Activated naive CD4-positive, alpha-beta T cell treated with anti-CD3 and anti-CD28 coated beads for 36 hours (primary cell): ENCODE data around the gene LCA5L. TPM values are rescaled to one million over a fixed set of nuclear protein-coding genes. Genes with fewer than 3 reads are reported as not detected.

Experiments used
- CTCF ChIA-PET: fragments of 350-600 bp; sonication (Branson Sonifier 250); formaldehyde crosslinking; loops from one replicate; lab custom pipeline; 2021; ENCODE audit warnings: antibody characterized with exemption; lab: Charles Lee
- DNase-seq: peaks from one replicate; pipeline ENCODE4 v3.0.0-alpha.2; 2020
- H3K27ac Mint-ChIP-seq: one replicate; pipeline ENCODE4 v1.8.0; 2021; ENCODE audit warnings: mild to moderate bottlenecking, mixed read lengths
- H3K27me3 Mint-ChIP-seq: one replicate; pipeline ENCODE4 v1.8.0; 2021; ENCODE audit warnings: low read depth, mixed read lengths
- H3K36me3 Mint-ChIP-seq: one replicate; pipeline ENCODE4 v1.8.0; 2021; ENCODE audit warnings: low read depth, mixed read lengths
- H3K4me1 Mint-ChIP-seq: one replicate; pipeline ENCODE4 v1.8.0; 2021; ENCODE audit warnings: low read depth, mixed read lengths
- H3K4me3 Mint-ChIP-seq: one replicate; pipeline ENCODE4 v1.8.0; 2021; ENCODE audit warnings: mild to moderate bottlenecking, moderate library complexity, mixed read lengths
- H3K9me3 Mint-ChIP-seq: one replicate; pipeline ENCODE4 v1.8.0; 2021; ENCODE audit warnings: mixed read lengths
- intact Hi-C: fragments of 100-400 bp; cut with micrococcal nuclease; formaldehyde crosslinking; loops from one replicate; pipeline ENCODE4 v1.15.1; 2023
- total RNA-seq, 2 experiments: library from RNA; stranded (reverse); gene quantifications; one replicate each; pipeline ENCODE4 v1.2.3, GENCODE V29; 2021

Gene LCA5L
- total RNA-seq, 2 experiments from 2014 or later: 0.26 TPM; not detected in 1

DNA sequence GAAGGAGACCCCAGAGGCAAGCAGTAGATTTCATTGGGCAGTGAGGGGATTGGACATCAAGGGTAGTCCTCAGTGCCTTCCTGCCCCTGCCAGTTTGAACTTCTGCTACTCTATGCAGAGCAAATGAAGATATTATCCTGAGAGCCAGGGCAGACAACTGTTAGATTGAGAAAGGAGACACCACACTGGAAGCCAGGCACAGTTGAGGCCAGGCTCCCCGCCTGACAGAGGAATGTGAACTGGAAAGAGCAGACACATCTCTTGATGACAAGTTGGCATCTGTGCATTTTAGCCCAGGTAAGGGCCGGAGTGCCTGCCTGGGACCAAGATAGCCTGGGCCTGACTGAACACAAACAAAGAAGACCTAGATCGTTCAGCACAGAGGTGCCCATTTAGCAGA lies 22.2 kb upstream of the LCA5L start:
- intact Hi-C loops: no loop called here
- H3K27ac Mint-ChIP-seq: no peak overlapping the region
- H3K4me1 Mint-ChIP-seq: no peaks in the 10 kb centered on the region
- no peak overlapping the region for H3K4me3 Mint-ChIP-seq
- CTCF ChIA-PET: no interaction called here
- peaks cover 2% of the 10 kb centered on the region for H3K9me3 Mint-ChIP-seq
- no peak for DNase-seq
- H3K27me3 Mint-ChIP-seq: no peaks in the 10 kb centered on the region
- H3K36me3 Mint-ChIP-seq: peaks cover 3% of the 10 kb centered on the region

DNA sequence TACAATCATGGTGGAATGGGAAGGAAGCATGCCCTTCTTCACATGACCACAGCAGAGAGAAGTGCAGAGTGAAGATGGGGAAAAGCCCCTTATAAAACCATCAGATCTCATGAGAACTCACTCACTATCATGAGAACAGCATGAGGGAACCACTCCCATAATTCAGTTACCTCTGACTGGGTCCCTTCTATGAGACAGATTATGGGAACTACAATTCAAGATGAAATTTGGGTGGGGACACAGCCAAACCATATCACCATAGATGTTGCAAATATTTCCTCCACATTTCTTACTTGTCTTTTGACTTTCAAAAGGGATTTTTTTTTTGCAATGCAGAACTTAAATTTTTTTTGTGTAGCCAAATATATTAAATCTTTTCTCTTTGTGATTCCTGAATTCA lies 21.0 kb upstream of the LCA5L start:
- Mint-ChIP-seq H3K9me3 (peaks cover 2% of the 10 kb centered on the region), H3K27ac (no peak overlapping the region), H3K27me3 (no peaks in the 10 kb centered on the region), H3K4me1 (no peaks in the 10 kb centered on the region), H3K36me3 (peaks cover 3% of the 10 kb centered on the region), H3K4me3 (no peak overlapping the region)
- intact Hi-C loops: no loop called here
- CTCF ChIA-PET: no interaction called here
- DNase-seq: no peak

DNA sequence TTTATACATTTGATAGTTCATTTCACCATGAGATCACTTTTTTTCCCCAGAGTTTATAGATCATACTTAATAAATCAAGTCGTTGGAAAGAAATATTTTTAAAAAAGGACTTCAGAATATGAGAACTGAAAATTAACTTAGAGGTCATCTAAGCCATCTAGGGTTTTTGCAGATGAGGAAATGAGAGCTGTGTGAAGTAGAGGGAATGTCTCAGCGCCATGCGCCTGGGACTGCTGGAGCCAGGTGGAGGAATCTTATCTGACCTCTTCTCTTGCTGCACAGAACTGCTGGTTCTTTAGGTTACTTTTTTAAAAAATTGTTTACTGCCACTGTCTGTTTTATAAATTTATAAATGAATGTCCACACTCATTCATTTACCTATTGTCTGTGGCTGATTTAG lies 17.7 kb upstream of the LCA5L start:
- Mint-ChIP-seq H3K27me3 (no peaks in the 10 kb centered on the region), H3K36me3 (peaks cover 3% of the 10 kb centered on the region), H3K9me3 (peaks cover 2% of the 10 kb centered on the region), H3K4me1 (peaks cover 2% of the 10 kb centered on the region), H3K27ac (no peak overlapping the region), H3K4me3 (no peak overlapping the region)
- intact Hi-C loops: no loop called here
- CTCF ChIA-PET: interaction anchor here (0.6 to 1.2 kb wide), 2 partner anchors 22 to 64 kb away, joined by 3 read pairs; no protein-coding TSS in a partner anchor
- DNase-seq: no peak

DNA sequence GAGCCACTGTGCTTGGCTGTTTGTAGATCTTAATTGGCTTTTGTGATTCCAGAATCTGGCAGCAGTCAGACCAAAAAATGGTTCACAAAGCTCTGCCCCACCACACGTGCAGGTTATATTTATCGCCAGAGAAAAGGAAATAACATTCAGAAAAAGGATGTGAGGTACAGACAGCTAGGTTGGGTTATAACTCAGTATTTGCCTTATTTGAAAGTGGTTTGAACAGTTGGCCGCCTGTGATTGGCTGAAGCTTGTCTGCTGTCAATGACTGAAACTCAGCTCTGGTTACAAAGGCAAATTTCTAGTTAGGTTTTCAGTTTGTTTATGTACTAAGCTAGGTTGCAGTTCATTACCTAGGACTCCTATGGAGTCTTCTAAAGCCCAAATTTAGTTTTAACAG lies 15.8 kb upstream of the LCA5L start:
- Mint-ChIP-seq H3K4me3 (no peak overlapping the region), H3K27me3 (no peaks in the 10 kb centered on the region), H3K27ac (no peak overlapping the region), H3K4me1 (peaks cover 2% of the 10 kb centered on the region), H3K9me3 (peaks cover 2% of the 10 kb centered on the region), H3K36me3 (peaks cover 2% of the 10 kb centered on the region)
- intact Hi-C loops: no loop called here
- CTCF ChIA-PET: interaction anchor here (0.8 to 1.2 kb wide), 3 partner anchors 17 to 56 kb away, joined by 3 to 4 read pairs (median 4); no protein-coding TSS in a partner anchor
- DNase-seq: peak; percentile 10

DNA sequence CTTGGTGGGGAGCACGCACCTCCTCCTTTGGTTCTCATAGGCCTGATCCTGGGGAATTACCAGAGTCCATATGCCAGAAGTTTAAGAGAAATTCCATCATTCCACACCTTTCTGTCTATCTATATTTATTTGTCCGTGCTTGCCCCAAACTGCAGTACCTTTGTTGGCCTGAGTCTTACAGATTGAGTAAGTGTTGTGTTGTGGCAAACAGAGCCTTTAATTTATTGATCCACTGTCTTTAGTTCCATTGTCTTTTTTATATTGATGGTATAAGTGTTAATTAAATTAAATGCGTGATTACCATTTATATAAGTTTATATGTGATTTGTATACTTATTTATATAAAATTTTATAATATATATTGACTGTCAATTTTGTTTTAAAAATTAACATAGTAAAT lies 11.1 kb upstream of the LCA5L start:
- Mint-ChIP-seq H3K4me3 (no peak overlapping the region), H3K27me3 (no peaks in the 10 kb centered on the region), H3K4me1 (peaks cover 2% of the 10 kb centered on the region), H3K36me3 (no peaks in the 10 kb centered on the region), H3K27ac (no peak overlapping the region), H3K9me3 (no peaks in the 10 kb centered on the region)
- DNase-seq: no peak
- intact Hi-C loops: no loop called here
- CTCF ChIA-PET: no interaction called here

DNA sequence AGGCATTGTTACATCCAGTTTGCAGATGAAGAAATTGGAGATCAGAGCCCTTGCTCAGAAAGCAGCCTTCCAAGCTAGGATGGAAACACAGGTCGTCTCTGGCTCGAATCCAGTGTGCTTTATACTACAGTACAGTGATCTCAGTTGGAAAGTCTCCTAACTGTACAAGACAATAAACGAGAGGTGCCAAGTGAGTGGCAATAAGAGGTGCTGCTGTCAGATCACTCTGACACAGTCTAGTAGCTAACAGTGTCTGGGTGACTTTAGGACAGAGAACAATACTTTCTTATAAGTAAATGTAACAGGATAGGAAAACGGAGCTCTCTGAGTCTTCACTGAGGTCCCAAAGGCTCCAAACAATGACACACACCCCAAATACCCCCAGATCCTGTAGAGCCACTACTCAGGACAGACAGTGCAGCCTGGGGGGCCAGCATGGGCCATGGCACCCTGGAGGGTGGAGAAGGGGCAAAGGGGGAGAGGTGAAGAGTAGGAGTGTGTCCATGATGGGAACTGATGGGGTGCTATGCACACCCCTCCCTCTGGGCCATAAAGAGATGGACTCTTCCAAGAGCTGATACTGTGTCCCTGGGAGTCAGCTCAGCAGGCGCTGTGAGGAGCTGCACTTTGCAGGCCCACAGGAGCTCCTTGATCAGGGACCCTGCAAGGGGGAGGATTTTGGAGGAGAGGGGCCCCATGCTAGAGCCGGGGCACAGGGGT lies 9.5 kb upstream of the LCA5L start:
- no peak overlapping the region for H3K27ac Mint-ChIP-seq
- CTCF ChIA-PET: no interaction called here

DNA sequence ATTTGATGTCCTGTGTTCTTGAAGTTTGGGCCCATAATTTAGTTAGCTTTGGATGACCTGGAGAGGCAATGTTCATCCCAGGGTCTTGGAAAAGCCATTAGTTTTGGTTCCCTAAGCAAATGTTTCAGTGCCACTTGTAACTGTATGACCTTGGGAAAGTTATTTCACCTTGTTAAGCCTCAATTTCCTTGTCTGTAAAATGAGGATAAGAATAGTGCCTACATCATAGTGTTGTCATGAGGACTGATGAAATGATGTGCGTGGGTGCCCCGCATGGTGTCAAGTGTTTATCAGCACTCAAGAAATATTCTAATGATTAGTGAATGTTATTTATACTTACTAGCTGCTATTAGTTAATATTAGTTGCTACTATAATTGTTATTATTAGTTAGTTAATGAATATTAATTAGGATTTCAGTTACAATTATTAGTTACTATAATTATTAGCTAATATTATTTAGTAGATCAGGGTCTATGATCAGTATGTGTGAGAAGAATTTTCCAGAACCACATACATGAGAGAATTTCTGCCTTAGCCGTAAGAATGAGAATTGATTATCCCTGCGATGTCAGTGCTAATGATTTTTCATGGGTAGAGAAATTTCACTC lies 8.1 kb upstream of the LCA5L start:
- Mint-ChIP-seq H3K36me3 (no peaks in the 10 kb centered on the region), H3K4me3 (no peak overlapping the region), H3K9me3 (no peaks in the 10 kb centered on the region), H3K27ac (no peak overlapping the region), H3K4me1 (no peaks in the 10 kb centered on the region), H3K27me3 (no peaks in the 10 kb centered on the region)
- no peak for DNase-seq
- intact Hi-C loops: no loop called here
- CTCF ChIA-PET: interaction anchor here (1.3 to 1.5 kb wide), 2 partner anchors 13 to 17 kb away, joined by 3 to 7 read pairs; no protein-coding TSS in a partner anchor

More for the DNA sequence above, 9.5 kb upstream of the LCA5L start:
- intact Hi-C loops: no loop called here
- Mint-ChIP-seq H3K36me3 (no peaks in the 10 kb centered on the region), H3K4me3 (no peak overlapping the region), H3K27me3 (no peaks in the 10 kb centered on the region), H3K9me3 (no peaks in the 10 kb centered on the region), H3K4me1 (no peaks in the 10 kb centered on the region)
- no peak for DNase-seq

DNA sequence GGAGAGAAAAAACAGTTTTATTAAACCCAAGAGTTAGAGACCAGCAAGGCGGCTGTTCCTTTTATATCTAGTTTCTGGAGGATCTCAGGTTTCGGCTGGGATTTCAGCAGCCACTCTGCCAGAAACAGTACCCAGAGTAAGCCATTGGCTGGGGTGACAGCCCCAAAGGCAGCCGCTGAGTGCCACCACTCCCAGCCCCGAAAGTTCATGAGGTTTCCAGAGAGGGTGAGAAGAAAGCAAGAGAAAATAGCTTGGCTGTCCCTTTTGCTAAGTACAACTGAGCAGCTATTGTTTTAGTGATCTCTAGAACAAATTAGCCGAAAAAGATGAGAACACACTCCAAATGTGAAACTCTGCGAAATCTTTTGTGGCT lies 7.4 kb upstream of the LCA5L start:
- intact Hi-C loops: no loop called here
- CTCF ChIA-PET: interaction anchor here (1.3 to 1.5 kb wide), 2 partner anchors 12 to 17 kb away, joined by 3 to 7 read pairs; no protein-coding TSS in a partner anchor
- Mint-ChIP-seq H3K4me3 (no peak overlapping the region), H3K9me3 (no peaks in the 10 kb centered on the region), H3K27ac (no peak overlapping the region), H3K36me3 (no peaks in the 10 kb centered on the region), H3K27me3 (no peaks in the 10 kb centered on the region), H3K4me1 (no peaks in the 10 kb centered on the region)
- DNase-seq: no peak

DNA sequence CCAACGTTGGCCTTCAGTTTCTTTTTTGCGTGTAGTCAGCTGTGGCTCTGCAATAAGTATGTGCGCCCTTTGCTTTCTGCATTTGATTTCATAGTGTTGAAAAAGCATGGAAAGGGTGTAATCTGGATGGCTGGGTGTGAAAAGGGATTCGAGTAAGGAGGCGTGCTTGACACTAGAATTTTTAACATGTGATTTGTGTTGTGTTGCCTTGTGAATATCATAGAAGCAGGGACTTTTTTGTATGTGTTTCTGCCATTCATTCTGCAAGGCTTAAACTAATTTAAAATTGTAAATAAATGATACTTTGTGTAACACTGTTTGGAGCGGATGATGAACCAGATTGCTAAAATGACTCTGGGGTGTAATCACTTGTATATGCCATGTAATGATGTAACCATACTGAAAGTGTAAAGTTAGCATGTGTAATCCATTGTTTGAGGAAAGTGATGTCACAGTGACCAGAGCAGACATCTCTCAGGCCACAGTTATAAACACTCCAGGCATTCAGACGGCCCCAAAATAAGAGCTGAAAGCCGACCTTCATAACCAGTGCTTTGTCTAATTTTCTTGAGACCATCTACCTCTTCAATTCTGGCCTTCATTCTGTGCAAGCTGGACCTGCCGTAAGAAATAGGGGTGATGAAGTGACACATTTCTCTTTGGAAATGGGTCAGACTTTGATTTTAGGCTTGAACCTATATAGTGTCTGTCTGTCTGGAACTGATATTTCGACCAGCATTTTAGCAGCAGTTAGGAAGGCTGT lies 6.8 kb upstream of the LCA5L start:
- no peak overlapping the region for H3K27ac Mint-ChIP-seq
- intact Hi-C loops: no loop called here
- no peaks in the 10 kb centered on the region for H3K4me1 Mint-ChIP-seq
- CTCF ChIA-PET: interaction anchor here (1.5 kb wide), 1 partner anchor 16 kb away, joined by 3 read pairs; no protein-coding TSS in a partner anchor
- DNase-seq: no peak
- H3K4me3 Mint-ChIP-seq: no peak overlapping the region
- H3K36me3 Mint-ChIP-seq: no peaks in the 10 kb centered on the region
- H3K27me3 Mint-ChIP-seq: no peaks in the 10 kb centered on the region
- H3K9me3 Mint-ChIP-seq: no peaks in the 10 kb centered on the region

DNA sequence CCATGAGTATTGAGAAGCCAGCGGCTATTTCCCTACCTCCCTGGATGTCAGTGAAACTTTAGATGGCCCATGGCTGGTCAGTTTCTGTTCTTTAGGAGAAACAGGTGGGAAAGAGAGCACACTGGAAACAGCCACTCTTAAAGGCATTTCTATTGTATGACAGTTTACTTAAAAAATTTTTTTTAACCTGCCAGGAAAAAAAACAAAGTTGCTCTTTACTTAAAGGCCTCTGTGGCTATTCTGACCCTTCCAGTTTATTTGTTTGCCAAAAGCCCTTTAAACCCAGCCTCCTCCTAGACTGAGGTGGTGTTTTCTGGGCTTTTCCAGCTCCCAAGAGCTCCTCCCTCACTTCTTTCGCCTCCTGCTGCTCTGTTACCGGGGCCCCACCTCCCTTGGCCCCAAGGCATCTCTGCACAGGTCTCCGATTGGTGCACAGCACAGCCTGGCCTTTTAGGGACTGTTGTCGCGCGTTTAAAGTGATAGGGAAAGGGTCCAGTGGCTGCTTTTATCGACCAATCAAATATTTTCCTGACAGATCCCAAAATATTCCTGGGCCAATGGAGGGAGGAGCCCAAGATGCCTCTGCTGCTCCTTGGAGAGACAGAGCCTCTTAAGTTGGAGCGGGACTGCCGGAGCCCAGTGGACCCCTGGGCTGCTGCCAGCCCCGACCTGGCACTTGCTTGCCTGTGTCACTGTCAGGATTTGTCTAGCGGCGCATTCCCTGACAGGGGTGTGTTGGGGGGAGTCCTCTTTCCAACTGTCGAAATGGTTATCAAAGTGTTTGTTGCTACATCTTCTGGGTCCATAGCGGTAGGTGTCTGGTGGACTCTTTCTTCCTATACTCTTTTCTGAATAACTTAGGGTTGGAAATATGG lies 6.0 kb upstream of the LCA5L start, which contains the start of gene SH3BGR:
Gene SH3BGR, plus strand, starts transcription at position 639 of the 875 bp plus-strand sequence. Its CDS starts 127 bp downstream, at position 766.
- Mint-ChIP-seq H3K36me3 (no peaks in the 10 kb centered on the region), H3K9me3 (no peaks in the 10 kb centered on the region), H3K4me3 (no peak within 1 kb of the TSS), H3K27me3 (no peaks in the 10 kb centered on the region), H3K4me1 (peaks cover 8% of the 10 kb centered on the region), H3K27ac (no peak within 1 kb of the TSS)
- intact Hi-C loops: no loop called here
- CTCF ChIA-PET: no interaction called here
- DNase-seq: no peak

DNA sequence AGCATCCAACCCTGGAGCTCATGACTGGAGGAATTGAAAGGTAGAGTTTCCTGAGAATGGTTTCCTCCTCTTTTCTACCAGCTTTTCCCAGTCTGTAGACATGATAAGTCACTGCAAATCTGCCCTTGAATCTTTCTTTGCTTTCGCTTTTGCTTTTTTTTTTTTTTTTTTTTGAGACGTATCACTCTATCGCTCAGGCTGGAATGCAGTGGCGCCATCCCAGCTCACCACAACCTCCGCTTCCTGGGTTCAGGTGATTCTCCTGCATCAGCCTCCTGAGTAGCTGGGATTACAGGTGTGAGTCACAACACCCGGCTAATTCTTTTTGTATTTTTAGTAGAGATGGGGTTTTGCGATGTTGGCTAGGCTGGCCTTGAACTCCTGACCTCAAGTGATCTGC lies 1.7 kb upstream of the LCA5L start:
- no peak overlapping the region for H3K27ac Mint-ChIP-seq
- no peaks in the 10 kb centered on the region for H3K9me3 Mint-ChIP-seq
- H3K36me3 Mint-ChIP-seq: no peaks in the 10 kb centered on the region
- peak overlapping the region; percentile 17 for H3K4me3 Mint-ChIP-seq
- peaks cover 7% of the 10 kb centered on the region for H3K27me3 Mint-ChIP-seq
- CTCF ChIA-PET: interaction anchor here (0.7 to 1.3 kb wide), 2 partner anchors 15 to 473 kb away, joined by 3 read pairs; no protein-coding TSS in a partner anchor
- intact Hi-C loops: loop anchor here (10.0 kb wide), 2 partner anchors 682 to 712 kb away; no protein-coding TSS in a partner anchor
- no peak for DNase-seq
- peaks cover 21% of the 10 kb centered on the region for H3K4me1 Mint-ChIP-seq
